IMR-90 (cell line): ENCODE measurements around the gene DNTTIP2. TPM values are rescaled to one million over a fixed set of nuclear protein-coding genes. Genes with fewer than 3 reads are reported as not detected.

Source experiments
- ATAC-seq: fragments of 200-7000 bp; cut with Tn5 transposase; 2 replicates; pipeline ENCODE4 v1.9.1; 2020; ENCODE audit warnings: low read depth, mild to moderate bottlenecking, moderate library complexity
- BruUV-seq: library from RNA; stranded (reverse); fragments of 400-500 nt; replicated peaks from 2 replicates; lab custom pipeline; 2021; lab: Mats Ljungman, UMichigan
- CTCF ChIA-PET: fragments of 300-600 bp; formaldehyde crosslinking; extraction: SDS; loops from one replicate; lab custom pipeline; 2021; ENCODE audit warnings: antibody characterized with exemption; lab: Yijun Ruan, JAX
- POLR2A ChIA-PET: fragments of 300-600 bp; sonication (Branson Sonifier 250); formaldehyde crosslinking; loops from one replicate; lab custom pipeline; 2022; ENCODE audit warnings: antibody characterized with exemption; ENCODE audit not compliant: unreplicated experiment; lab: Charles Lee
- DNase-seq: peaks from one replicate; pipeline ENCODE4 v3.0.0; 2013
- H2AFZ ChIP-seq: replicated peaks from 2 replicates; pipeline ENCODE3; 2013; ENCODE audit warnings: low read length, mild to moderate bottlenecking; ENCODE audit not compliant: poor library complexity
- H2AK5ac ChIP-seq: 2 replicates; pipeline ENCODE4 v1.6.1; 2013; ENCODE audit warnings: low read depth, low read length, inconsistent platforms
- H2AK9ac ChIP-seq: replicated peaks from 2 replicates; pipeline ENCODE3; 2013; ENCODE audit warnings: mild to moderate bottlenecking, low read depth, low read length, moderate library complexity; ENCODE audit not compliant: poor library complexity
- H2BK120ac ChIP-seq: 2 replicates; pipeline ENCODE4 v1.6.1; 2013; ENCODE audit warnings: low read depth, low read length, inconsistent platforms
- H2BK15ac ChIP-seq: 3 replicates; pipeline ENCODE4 v1.6.1; 2013; ENCODE audit warnings: low read depth, low read length, inconsistent platforms
- H2BK20ac ChIP-seq: 2 replicates; pipeline ENCODE4 v1.6.1; 2013; ENCODE audit warnings: low read depth, mild to moderate bottlenecking, inconsistent platforms, low read length, moderate library complexity
- H2BK5ac ChIP-seq: 2 replicates; pipeline ENCODE4 v1.6.1; 2013; ENCODE audit warnings: mild to moderate bottlenecking, low read depth, low read length, inconsistent platforms; ENCODE audit not compliant: poor library complexity, severe bottlenecking
- H3K14ac ChIP-seq: replicated peaks from 2 replicates; pipeline ENCODE4 v1.6.1; 2013; ENCODE audit warnings: low read depth, low read length, inconsistent platforms
- H3K18ac ChIP-seq: 2 replicates; pipeline ENCODE4 v1.6.1; 2013; ENCODE audit warnings: low read depth, low read length, control low read depth
- H3K23ac ChIP-seq: 2 replicates; pipeline ENCODE4 v1.6.1; 2013; ENCODE audit warnings: low read depth, low read length, inconsistent platforms
- H3K27ac ChIP-seq: 2 replicates; pipeline ENCODE4 v1.5.1; 2013; ENCODE audit warnings: mild to moderate bottlenecking, control low read depth, low read length; ENCODE audit not compliant: insufficient read depth
- H3K27me3 ChIP-seq: 2 replicates; pipeline ENCODE4 v1.6.1; 2013; ENCODE audit warnings: low read length; ENCODE audit not compliant: control insufficient read depth, insufficient read depth
- H3K36me3 ChIP-seq: 2 replicates; pipeline ENCODE4 v1.6.1; 2013; ENCODE audit warnings: low read length, mixed read lengths; ENCODE audit not compliant: control insufficient read depth, insufficient read depth
- H3K4ac ChIP-seq: 2 replicates; pipeline ENCODE4 v1.6.1; 2013; ENCODE audit warnings: low read depth, low read length, inconsistent platforms
- H3K4me1 ChIP-seq: 2 replicates; pipeline ENCODE4 v1.6.1; 2013; ENCODE audit warnings: low read length, mixed read lengths; ENCODE audit not compliant: control insufficient read depth, insufficient read depth
- H3K4me2 ChIP-seq: 2 replicates; pipeline ENCODE4 v1.6.1; 2013; ENCODE audit warnings: low read depth, mild to moderate bottlenecking, control low read depth, low read length, moderate library complexity
- H3K4me3 ChIP-seq: 2 replicates; pipeline ENCODE4 v1.5.1; 2013; ENCODE audit warnings: low read depth, mild to moderate bottlenecking, control low read depth, low read length, moderate library complexity; ENCODE audit not compliant: insufficient read depth
- H3K56ac ChIP-seq: 2 replicates; pipeline ENCODE4 v1.6.1; 2013; ENCODE audit warnings: low read length, inconsistent platforms; ENCODE audit not compliant: insufficient read depth; ENCODE audit errors: extremely low read depth
- H3K79me1 ChIP-seq, 2 experiments: 2 replicates each; pipeline ENCODE4 v1.6.1; 2013; ENCODE audit warnings: low read length in 2 of 2, inconsistent platforms in 1 of 2, low read depth in 1 of 2
- H3K9ac ChIP-seq: 2 replicates; pipeline ENCODE4 v1.6.1; 2013; ENCODE audit warnings: low read depth, low read length, control low read depth
- H3K9me1 ChIP-seq: 2 replicates; pipeline ENCODE4 v1.6.1; 2013; ENCODE audit warnings: low read length, inconsistent platforms; ENCODE audit not compliant: insufficient read depth
- H3K9me3 ChIP-seq: 2 replicates; pipeline ENCODE4 v1.6.1; 2013; ENCODE audit warnings: low read length; ENCODE audit not compliant: control insufficient read depth, insufficient read depth
- H4K20me1 ChIP-seq: 2 replicates; pipeline ENCODE4 v1.6.1; 2013; ENCODE audit warnings: low read length, inconsistent platforms; ENCODE audit not compliant: insufficient read depth
- H4K5ac ChIP-seq: 2 replicates; pipeline ENCODE4 v1.6.1; 2013; ENCODE audit warnings: mild to moderate bottlenecking, low read depth, low read length, control low read depth
- H4K8ac ChIP-seq, 2 experiments: 2 replicates each; pipeline ENCODE4 v1.6.1; 2013; ENCODE audit warnings: low read depth in 2 of 2, low read length in 2 of 2, control low read depth in 1 of 2, inconsistent platforms in 1 of 2
- H4K91ac ChIP-seq: 2 replicates; pipeline ENCODE4 v1.6.1; 2013; ENCODE audit warnings: low read depth, low read length, inconsistent platforms; ENCODE audit not compliant: insufficient read depth
- BHLHE40 ChIP-seq: fragments of 150-350 bp; IDR thresholded peaks from 2 replicates; pipeline ENCODE4 v1.6.1; 2016; ENCODE audit warnings: mild to moderate bottlenecking, low read depth, low read length
- CEBPB ChIP-seq: IDR thresholded peaks from 2 replicates; pipeline ENCODE4 v1.6.1; 2012; ENCODE audit warnings: low read depth, low read length, improper control_type of control experiment
- ELK1 ChIP-seq: fragments of 150-350 bp; IDR thresholded peaks from 2 replicates; pipeline ENCODE4 v1.6.1; 2016; ENCODE audit warnings: low read depth, mild to moderate bottlenecking, low read length, moderate library complexity, borderline replicate concordance
- FOS ChIP-seq: fragments of 150-350 bp; IDR thresholded peaks from 2 replicates; pipeline ENCODE4 v1.6.1; 2016; ENCODE audit warnings: low read depth, low read length
- MAFK ChIP-seq: IDR thresholded peaks from 2 replicates; pipeline ENCODE4 v1.6.1; 2012; ENCODE audit warnings: low read depth, low read length, improper control_type of control experiment
- MAZ ChIP-seq: IDR thresholded peaks from 2 replicates; pipeline ENCODE4 v1.6.1; 2012; ENCODE audit warnings: low read depth, mild to moderate bottlenecking, low read length, improper control_type of control experiment, moderate library complexity, borderline replicate concordance
- MXI1 ChIP-seq: IDR thresholded peaks from 2 replicates; pipeline ENCODE4 v1.6.1; 2012; ENCODE audit warnings: low read depth, mild to moderate bottlenecking, low read length, moderate library complexity, borderline replicate concordance
- NFE2L2 ChIP-seq: fragments of 150-350 bp; IDR thresholded peaks from 2 replicates; pipeline ENCODE4 v1.6.1; 2016; ENCODE audit warnings: low read depth, mild to moderate bottlenecking, low read length
- POLR2A ChIP-seq: IDR thresholded peaks from 2 replicates; pipeline ENCODE4 v1.6.1; 2012; ENCODE audit warnings: mild to moderate bottlenecking, low read depth, low read length
- RAD21 ChIP-seq: IDR thresholded peaks from 2 replicates; pipeline ENCODE4 v1.6.1; 2012; ENCODE audit warnings: low read length, improper control_type of control experiment
- RCOR1 ChIP-seq: IDR thresholded peaks from 2 replicates; pipeline ENCODE4 v1.6.1; 2012; ENCODE audit warnings: mild to moderate bottlenecking, low read length, improper control_type of control experiment; ENCODE audit not compliant: insufficient replicate concordance
- RFX5 ChIP-seq: IDR thresholded peaks from 2 replicates; pipeline ENCODE4 v1.8.0; 2012; ENCODE audit warnings: low read depth, mild to moderate bottlenecking, low read length, moderate library complexity
- SMC3 ChIP-seq: fragments of 150-350 bp; IDR thresholded peaks from 2 replicates; pipeline ENCODE4 v1.6.1; 2016; ENCODE audit warnings: low read depth, mild to moderate bottlenecking, antibody characterized with exemption, low read length, moderate library complexity
- USF2 ChIP-seq: fragments of 150-350 bp; IDR thresholded peaks from 2 replicates; pipeline ENCODE4 v1.6.1; 2017; ENCODE audit warnings: mild to moderate bottlenecking, antibody characterized with exemption, low read length, low read depth
- WGBS, 2 experiments: methylation state at CpG; one replicate each; pipeline versions ENCODE4 v1.1.5 to v1.1.7; 2013; ENCODE audit warnings: missing lambda C conversion rate in 2 of 2; ENCODE audit not compliant: insufficient read length in 1 of 2; ENCODE audit errors: extremely low coverage in 2 of 2; 5-methylcytosine and 5-hydroxymethylcytosine counted together
- dilution Hi-C: fragments of 300-500 bp; cut with HindIII; formaldehyde crosslinking; loops from one replicate; pipeline ENCODE4 v1.14.3; 2018; ENCODE audit warnings: low sequenced_read_pairs; ENCODE audit not compliant: unreplicated experiment
- in situ Hi-C: fragments of 300-500 bp; cut with MboI; formaldehyde crosslinking; loops from 3 replicates; pipeline ENCODE4 v1.14.3; 2019; ENCODE audit warnings: low sequenced_read_pairs, inconsistent platforms, mixed read lengths
- intact Hi-C: fragments of 100-400 bp; cut with micrococcal nuclease; formaldehyde crosslinking; loops from 2 replicates; pipeline ENCODE4 v1.10.0; 2022
- polyA plus RNA-seq, 3 experiments: library from polyadenylated mRNA; depleted of rRNA; stranded (reverse); fragments of >200 nt; gene quantifications; 2 replicates each; pipeline ENCODE4 v1.2.3, GENCODE V29; 2012; ENCODE audit warnings: low replicate concordance in 1 of 3
- total RNA-seq: library from RNA; depleted of rRNA; stranded (reverse); fragments of >200 nt; gene quantifications from 2 replicates; pipeline ENCODE4 v1.2.3, GENCODE V29; 2012

Gene DNTTIP2
- total and polyA plus RNA-seq, 2 of the 4 experiments (the other 2 are of a cell fraction) = 14.2 to 24.4 TPM

- Histone ChIP-seq H2AFZ (no peak overlapping the region), H2BK5ac (no peak overlapping the region), H4K20me1 (0 out of 2 replicates have a peak, but pooled peaks cover 3% of the 10 kb centered on the region), H3K56ac (no peak overlapping the region), H4K5ac (no peak overlapping the region), H3K27me3 (no peaks in the 10 kb centered on the region), H3K9ac (no peak overlapping the region), H3K4ac (peak overlapping the region; percentile 60), H3K18ac (no peak overlapping the region), H3K14ac (peak overlapping the region; percentile 65), H3K4me1 (peaks cover 11% of the 10 kb centered on the region), H3K27ac (no peak overlapping the region), H3K4me2 (no peak overlapping the region), H3K9me3 (no peaks in the 10 kb centered on the region), H2BK120ac (peak overlapping the region; percentile 20; the same call in 1 of the 2 replicates), H3K4me3 (no peak overlapping the region), H3K79me1 (peaks cover 0 to 9% of the 10 kb centered on the region in 2 experiments; a peak in 1 of 4 replicates), H2BK20ac (peak overlapping the region; percentile 62; the same call in 1 of the 2 replicates), H2AK5ac (peak overlapping the region; percentile 57; the same call in 1 of the 2 replicates), H2BK15ac (peak overlapping the region; percentile 41; the same call in 1 of the 3 replicates), H4K8ac (peak overlapping the region in 1 of 2 experiments; percentile 20; a peak in 1 of 4 replicates), H3K9me1 (peaks cover 6% of the 10 kb centered on the region), H2AK9ac (no peak overlapping the region), H4K91ac (peak overlapping the region; percentile 42; the same call in 1 of the 2 replicates), H3K23ac (no peak overlapping the region), H3K36me3 (no peaks in the 10 kb centered on the region)
- in situ Hi-C loops (loop anchor here (5.0 kb wide), 1 partner anchor 181 kb away; no protein-coding TSS in a partner anchor), dilution Hi-C loops (no loop called here), intact Hi-C loops (loop anchor here (1.0 kb wide), 1 partner anchor 83 kb away; no protein-coding TSS in a partner anchor)
- TF ChIP-seq CEBPB = no peak
- no peak for TF ChIP-seq FOS
- no peak for TF ChIP-seq RAD21
- no peak for TF ChIP-seq USF2
- TF ChIP-seq RFX5 = no peak
- no peak for TF ChIP-seq POLR2A
- TF ChIP-seq ELK1 = no peak
- no peak for TF ChIP-seq NFE2L2
- no peak for TF ChIP-seq BHLHE40
- TF ChIP-seq MXI1 = no peak
- no peak; the same call in 1 of the 2 replicates for TF ChIP-seq MAFK
- TF ChIP-seq MAZ = no peak
- TF ChIP-seq RCOR1 = no peak
- TF ChIP-seq SMC3 = no peak
- 100% methylated on average over 5 of the region's 12 CpGs; no CpG with 5 or more reads in 1 of the 2 experiments for WGBS, 2 experiments
- BruUV-seq = no TSS peak
- ChIA-PET POLR2A (no interaction called here), CTCF (interaction anchor here (0.8 to 1.7 kb wide), 2 partner anchors 26 to 513 kb away, joined by 3 read pairs; no protein-coding TSS in a partner anchor)
- DNase-seq = no peak
- no peak for ATAC-seq
These were observed 61.0 kb downstream of the DNTTIP2 start for GRCh38 chr1:93817819-93818569.
